ENCODE data around the gene RPL10. TPM values are rescaled to one million over a fixed set of nuclear protein-coding genes. Genes with fewer than 3 reads are reported as not detected.

RPL10 gene
- polyA plus RNA-seq (ENCODE audit: insufficient read length in 4 of 4): 1,000 to 10,000 TPM; 2,891 to 3,494 (median 3,187) TPM

DNA sequence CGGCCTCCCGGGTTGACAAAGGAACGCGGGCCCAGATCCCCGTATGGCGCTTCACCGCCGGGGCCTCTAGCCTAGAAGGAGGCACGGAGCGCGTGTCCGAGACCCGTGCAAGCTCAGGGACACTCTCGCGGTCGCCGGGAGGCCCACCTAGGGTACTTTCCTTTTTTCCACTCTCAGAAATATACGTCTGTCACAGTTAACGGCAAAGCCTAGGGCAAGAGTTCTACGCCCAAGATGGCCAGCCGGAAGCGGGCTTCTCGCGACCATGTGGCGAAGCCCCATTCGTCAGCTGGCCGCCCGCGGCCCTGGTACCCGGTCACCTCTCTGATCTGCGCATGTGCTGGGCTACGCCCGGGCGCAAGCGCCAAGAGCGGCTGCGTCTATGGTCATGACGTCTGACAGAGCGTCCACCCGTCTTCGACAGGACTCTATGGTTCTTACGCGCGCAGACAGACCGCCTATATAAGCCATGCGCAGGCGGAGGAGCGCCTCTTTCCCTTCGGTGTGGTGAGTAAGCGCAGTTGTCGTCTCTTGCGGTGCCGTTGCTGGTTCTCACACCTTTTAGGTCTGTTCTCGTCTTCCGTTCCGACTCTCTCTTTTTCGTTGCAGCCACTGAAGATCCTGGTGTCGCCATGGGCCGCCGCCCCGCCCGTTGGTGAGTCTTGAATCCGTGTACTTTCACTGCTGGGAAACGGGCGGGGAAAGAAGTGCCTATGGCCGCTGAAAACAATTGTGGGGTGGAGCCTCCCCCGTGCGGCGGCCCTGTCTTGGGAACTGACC is at the start of gene RPL10:
Gene RPL10 (plus strand): TSS at position 490 of the 780 bp plus-strand sequence. CDS start 143 bp downstream, at position 633.
- peak; percentile 84 to 87 (median 86) for DNase-seq (ENCODE audit: low read depth in 4 of 4, low spot score in 3 of 4)

DNA sequence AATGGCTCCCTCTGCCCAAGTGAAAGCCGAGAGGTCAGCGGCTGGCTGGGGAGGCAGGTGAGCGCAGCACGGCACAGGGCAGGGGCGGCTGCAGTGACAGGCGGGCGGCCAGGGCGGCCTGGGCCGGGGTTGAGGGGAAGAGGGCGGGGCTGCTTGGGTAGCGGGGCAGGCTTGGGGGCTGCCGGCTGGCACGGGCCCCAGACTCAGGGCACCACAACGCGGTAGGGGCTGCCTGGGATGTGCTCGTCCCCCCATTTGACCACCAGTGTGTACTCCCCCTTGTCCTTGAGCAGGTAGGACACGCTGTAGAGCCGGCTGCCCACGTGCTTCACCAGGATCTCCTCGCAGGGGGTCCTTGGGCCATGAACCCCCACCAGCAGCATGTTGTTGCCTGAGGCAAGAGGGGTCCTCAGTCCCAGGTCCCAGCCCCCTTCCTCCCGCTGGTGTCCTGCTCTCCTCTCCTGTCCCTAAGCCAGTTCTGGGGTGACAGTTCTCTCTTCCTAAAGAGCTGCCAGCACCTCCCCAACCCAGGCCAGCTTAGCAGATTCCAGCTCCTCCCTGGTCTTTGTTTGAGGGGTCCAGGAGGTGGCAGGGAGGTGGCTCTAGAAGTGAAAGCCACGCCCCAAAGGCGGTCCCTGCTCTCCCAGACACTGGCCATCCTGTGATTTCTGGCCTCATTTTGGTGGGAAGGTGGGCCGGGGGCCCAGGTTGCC is 49.4 kb upstream of the RPL10 start:
- DNase-seq (ENCODE audit: low read depth in 4 of 4, low spot score in 3 of 4): no peak

DNA sequence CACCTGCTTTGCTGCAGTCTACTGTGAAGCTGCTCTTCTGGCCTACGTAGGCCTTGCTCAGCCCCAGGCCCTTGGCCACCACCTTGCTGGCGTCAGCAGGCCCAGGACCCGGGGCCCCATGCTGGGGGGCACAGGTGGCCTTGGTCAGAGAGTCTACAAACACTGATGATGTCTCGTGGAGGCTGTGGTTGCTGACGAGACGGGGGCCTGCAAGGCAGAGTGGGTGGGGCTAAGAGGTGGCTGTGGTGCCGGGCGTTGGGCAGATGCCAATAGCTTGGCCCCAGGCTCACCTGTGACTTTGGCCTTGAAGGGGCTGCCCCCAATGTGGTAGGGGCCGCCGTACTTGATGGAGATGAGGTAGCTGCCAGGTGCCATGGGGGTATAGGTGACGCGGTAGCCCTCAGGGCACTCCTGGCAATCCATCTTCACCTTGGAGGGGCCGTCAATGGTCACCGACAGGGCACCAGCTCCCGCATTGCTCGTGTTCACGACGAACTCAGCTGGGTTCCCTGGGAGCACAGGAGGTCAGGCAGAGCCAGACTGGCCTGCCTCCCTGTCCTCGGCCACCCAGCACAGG is 48.7 kb upstream of the RPL10 start:
- no peak for DNase-seq (ENCODE audit: low read depth in 4 of 4, low spot score in 3 of 4)

DNA sequence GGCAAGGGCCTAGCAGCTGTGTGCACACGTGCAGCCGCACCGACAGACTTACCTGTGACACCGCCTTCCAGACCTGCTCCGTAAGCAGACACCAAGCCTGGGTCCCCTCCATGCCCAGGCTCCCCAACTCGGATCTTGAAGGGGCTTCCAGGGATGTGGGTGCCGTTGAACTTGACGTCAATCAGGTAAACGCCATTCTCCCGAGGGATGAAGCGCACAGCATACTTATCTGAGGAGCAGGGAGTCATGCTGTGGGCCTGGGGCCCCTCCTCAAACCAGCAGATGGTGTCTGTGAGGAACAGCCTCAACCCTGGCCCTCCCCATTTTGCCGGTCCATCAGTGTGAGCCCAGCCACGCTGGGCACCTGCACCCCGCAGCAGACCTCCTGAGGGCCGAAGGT is 48.2 kb upstream of the RPL10 start:
- no peak for DNase-seq (ENCODE audit: low read depth in 4 of 4, low spot score in 3 of 4)

DNA sequence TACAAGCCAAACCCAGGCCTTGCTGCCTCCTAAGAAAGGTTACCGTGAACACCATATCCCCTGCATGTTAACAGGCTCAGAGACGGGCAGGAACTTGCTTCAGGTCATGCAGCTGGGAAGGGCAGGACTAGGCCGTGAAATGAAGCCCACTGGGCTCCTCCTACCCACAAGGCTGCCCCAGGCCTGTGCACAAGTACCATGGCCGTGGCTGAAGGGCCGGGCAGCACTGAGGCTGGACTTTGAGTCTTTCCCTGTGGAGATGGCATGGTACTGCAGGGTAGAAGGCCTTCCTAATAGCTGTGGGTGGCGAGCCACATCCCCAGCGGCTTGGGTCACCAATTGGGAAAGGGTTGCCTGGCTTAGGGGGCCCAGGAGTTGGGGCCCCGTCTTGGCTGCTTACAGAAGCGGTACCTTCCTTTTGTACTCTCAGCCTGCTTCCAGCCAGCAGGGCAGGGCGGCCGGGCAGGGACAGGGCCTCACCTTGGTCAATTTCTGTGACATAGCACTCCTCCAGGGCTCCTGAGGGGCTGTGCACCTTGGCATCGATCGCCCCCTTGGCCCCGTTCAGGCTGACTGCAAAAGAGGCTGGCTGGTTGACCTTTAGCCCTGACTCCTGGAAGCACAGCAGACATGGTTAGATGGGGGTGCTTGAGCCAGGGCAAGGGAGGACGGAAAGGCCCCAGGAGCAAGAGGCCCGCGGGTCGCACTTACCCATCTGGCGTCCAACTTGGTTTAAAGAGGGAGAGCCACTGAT is 47.6 kb upstream of the RPL10 start:
- no peak for DNase-seq (ENCODE audit: low read depth in 4 of 4, low spot score in 3 of 4)

DNA sequence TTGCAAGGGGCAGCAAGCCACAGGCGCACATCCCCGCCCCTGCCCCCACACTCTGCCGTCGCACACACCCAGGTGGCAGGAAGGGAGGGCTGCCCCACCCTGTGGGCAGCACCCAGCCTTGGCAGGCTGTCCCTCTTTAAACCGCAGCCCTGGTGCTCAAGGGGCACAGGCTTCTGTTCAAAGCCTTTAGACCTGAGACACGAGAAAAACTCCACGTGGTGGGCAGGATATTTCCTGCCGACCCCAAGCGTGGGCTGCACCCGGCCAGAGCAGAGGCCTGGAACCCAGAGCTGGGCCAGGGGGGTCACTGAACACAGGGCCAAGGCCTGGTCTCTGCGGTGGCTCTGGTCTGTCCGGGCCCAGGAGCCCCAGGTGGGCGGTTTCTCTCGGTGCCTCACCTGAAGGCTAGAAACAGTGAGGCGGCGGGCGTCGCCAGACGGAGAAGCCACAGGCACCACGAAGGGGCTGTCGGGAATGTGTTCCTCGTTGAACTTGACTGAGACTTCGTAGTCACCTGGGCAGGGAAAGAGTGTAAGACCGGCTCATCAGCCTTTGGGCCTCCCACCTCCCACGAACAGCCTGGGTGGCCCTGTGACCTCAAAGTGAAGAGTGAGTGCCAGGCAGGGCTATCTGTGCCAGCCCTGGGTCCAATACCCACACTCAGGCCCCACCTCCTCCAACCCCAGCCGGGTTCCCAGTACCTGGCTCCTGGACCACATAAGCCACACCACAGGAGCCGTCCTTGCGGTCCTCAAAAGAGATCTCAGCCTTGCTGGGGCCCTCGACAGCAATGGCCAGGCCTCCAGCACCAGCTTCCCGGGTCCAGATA is 46.8 kb upstream of the RPL10 start:
- no peak for DNase-seq (ENCODE audit: low read depth in 4 of 4, low spot score in 3 of 4)

DNA sequence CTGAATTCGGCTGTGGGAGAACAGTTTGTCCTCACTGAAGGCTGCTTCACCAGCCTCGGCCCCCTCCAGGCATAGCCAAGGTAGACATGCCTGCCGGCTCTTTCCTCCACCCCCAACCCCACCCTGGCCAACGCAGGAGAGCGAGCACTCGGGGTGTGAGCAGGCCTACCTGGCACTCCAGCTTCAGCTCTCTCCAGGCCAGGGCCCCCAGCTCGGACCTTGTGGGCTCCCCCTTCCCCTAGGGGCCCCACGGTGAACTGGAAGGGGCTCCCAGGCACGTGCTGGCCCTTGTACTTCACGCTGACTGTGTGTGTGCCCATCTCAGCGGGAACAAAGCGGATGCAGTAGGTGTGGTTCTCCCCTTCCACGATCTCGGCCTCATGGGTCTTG is 46.2 kb upstream of the RPL10 start:
- DNase-seq (ENCODE audit: low read depth in 4 of 4, low spot score in 3 of 4): no peak

DNA sequence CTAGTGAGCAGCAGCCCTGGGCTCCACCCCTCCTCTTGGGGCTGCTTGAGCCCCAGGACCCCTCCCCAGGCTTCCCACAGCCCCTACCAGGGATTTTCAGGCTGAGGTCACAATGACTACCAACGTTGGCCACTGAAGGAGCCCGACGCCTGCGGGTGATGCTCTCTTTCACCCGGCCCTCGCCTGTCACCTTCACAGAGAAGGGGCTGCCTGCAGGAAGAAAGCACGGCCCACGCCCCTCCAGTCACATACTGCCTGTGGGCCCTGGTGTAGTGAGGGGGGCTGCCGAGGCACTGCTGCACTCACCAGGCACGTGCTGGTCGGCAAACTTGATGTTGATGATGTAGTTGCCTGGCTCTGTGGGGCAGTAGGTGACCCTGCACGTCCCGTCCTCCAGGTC is 45.7 kb upstream of the RPL10 start:
- DNase-seq (ENCODE audit: low read depth in 4 of 4, low spot score in 3 of 4): no peak

DNA sequence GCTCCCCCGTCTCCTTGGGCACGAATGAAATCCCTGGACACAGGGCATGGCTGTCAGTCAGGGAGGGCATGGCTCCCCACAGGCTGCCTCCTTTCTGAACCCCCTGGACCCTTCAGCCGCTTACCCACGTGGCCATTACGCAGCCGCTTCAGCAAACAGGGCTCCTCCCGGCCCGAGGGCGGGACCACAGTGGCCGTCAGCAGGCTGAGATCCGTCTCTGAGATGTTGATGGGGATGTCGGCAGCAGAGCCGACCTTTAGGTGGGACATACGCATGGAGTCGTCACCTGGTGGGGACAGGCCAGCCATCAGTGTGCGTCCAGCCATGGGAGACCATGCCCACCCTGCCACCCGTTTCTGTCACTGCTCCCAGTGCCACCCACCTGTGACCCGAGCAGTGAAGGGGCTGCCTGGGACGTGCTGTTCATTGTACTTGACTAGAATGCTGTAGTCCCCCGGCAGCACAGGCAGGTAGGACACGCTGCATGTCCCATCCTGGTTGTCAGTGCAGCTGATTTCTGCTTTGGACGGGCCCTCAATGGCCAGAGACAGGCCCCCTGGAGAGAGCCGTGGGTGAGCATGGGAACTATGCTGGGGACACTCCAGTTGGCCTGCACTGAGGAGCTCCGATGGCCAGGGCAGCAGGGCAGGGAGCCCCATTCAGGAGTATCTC is 44.9 kb upstream of the RPL10 start:
- no peak for DNase-seq (ENCODE audit: low read depth in 4 of 4, low spot score in 3 of 4)

DNA sequence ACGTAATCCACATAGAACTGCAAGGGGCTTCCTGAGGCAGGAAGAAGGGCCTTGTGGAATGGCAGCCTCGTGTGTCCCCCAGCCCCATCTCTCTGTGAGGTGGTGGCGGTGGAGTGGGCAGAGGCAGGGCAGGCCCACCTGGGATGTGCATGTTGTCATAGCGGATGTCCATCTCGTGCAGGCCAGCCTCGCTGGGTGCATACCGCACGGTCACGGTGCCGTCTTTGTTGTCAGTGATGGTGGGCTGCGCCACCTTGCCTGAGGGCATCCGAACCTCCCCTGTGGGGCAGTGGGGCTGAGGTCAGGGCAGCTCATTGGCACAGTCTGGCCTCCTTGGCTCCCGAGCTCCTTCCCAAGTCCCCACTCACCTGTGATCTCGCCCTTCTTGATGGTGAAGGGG is 44.2 kb upstream of the RPL10 start:
- no peak for DNase-seq (ENCODE audit: low read depth in 4 of 4, low spot score in 3 of 4)

DNA sequence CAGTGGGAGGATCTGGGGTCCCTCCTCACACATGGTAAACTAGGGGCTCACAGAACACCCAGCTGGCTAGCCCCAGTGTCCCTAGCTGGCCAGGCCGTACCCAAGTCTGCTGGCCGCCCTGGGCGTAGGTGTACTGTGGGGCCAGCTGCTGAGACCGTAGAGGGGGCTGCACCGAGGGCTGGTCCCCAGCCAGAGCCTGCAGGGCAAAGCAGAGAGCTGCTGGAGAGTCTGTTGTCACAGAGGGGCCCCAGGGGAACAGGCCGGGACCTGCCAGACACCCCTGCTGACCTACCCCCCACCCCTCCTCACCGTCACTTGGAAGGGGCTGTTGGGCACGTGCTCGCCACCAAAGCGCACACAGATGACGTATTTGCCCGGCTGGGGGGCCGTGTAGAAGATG is 43.7 kb upstream of the RPL10 start:
- DNase-seq (ENCODE audit: low read depth in 4 of 4, low spot score in 3 of 4): no peak

DNA sequence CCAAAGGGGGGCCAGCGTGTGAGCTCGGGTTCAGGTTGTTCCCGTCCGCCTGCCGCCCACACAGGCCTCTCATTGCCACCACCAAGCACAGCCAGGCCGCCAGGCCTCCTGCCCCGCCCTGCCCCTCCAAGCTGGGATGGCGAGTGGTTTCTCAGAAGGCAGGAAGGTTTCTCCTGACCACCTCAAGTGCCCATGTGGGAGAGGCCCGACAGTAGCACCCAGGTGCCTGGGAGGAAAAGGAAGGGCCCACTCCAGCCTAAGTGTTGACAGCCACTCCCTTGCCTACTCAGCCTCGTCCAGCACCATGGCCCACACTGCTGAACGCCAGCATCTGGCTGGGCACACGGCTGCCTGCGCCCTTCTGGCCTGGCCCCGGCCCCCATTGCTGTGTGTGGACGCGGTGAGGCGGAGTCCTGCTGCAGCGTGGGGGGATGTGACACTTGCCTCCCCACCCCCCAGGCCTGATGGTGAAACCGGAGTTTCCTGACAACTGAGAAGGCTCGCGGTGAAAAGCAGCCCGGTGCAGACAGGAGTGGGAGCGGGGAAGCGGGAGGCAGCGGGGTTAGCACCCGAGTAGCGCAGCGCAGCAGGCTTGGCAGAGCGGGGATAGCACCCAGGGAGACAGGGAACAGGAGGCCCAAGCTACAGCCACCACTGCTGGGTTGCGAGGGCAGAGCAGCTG is 42.9 kb upstream of the RPL10 start:
- no peak for DNase-seq (ENCODE audit: low read depth in 4 of 4, low spot score in 3 of 4)

DNA sequence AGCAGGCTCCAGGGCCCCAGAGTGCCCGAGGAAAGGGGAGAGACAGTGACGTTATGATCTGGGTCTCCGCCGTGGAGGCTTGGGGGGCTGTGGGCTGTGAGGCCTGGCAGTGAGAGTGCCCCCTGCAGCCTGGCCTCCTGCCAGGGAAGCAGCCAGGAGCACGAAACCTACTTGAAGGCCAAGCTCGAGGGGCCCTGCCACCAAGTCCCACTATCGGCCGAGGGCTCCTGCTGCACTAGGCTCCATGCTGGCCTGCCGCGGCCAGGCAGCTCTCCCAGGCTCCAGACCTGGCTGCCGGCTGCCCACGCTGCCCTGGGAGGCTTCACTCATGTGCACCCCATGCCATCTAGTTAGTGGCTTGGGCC is 42.4 kb upstream of the RPL10 start:
- DNase-seq (ENCODE audit: low read depth in 4 of 4, low spot score in 3 of 4): no peak

DNA sequence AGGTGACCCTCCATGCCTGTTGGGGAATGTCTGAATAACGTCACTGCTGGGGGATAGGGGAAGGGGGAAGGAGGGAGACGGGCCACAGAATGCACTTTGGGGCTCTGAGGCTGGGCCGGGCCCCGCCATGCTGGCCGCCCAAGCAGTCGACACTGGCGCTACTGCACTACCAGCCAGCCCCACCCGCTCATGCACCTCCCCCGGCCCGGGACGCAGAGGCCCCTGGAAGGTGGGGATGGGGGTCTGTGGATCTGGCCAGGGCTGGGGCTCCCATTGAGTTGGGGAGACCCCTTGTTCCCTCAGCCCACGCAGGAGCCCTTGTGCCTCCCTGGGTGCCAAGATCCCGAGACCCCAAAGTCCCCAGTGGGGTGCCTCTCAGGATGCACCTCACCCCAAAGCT is 41.6 kb upstream of the RPL10 start:
- DNase-seq (ENCODE audit: low read depth in 4 of 4, low spot score in 3 of 4): no peak

DNA sequence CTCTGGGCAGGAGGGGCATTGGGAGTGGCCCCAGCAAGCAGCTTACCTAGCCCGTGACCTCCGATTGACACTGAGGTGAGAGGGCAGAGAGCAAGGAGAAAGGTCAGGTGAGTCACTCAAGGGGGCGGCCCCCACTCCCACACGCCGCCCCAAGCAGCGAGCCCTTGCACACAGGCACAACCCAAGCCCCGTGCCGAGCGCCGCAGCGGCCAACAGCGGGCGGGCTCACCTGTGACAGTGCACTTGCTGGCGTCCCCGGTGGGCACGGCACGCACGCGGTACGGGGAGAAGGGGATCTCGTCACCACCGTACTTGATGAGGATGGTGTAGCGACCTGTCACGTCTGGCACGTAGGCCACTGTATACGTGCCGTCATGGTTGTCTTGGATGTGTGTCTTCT is 41.0 kb upstream of the RPL10 start:
- DNase-seq (ENCODE audit: low read depth in 4 of 4, low spot score in 3 of 4): no peak

DNA sequence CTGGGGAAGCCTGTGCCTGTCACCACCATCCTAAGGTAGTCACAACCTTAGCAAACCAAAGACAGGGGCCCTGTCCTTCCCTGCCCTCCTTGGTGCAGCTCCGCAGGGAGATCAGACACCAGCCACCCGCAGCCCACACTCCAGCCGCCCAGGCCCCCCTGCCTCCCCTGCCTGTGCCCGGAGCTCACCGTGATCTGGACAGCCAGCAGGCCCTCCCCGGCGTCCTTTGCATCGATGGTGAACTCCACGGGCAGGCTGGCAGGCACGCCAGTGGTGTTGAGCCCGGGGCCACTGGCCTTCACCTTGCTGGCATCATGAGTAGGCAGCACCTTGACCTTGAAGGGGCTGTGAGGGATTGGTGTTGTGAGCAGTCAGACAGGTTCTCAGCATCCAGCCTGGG is 40.2 kb upstream of the RPL10 start:
- DNase-seq (ENCODE audit: low read depth in 4 of 4, low spot score in 3 of 4): no peak

DNA sequence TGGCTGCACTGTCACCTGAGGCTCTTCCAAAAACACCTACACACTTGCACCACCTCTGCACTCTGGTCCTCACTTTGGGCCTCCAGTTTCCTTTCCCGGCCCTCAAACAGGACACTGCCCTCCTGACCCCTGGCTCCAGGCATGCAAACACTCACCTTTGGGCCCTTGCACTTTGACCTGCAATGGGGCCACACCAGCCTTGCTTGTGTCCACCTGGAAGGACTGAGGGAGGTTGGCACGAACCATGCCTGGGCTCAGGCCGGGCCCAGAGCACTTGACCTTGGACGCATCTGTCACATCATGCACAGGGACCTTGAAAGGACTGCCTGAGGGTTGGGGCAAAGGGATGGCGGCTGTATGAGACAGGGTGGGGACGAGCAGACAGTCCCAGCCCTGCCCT is 39.3 kb upstream of the RPL10 start:
- no peak for DNase-seq (ENCODE audit: low read depth in 4 of 4, low spot score in 3 of 4)

DNA sequence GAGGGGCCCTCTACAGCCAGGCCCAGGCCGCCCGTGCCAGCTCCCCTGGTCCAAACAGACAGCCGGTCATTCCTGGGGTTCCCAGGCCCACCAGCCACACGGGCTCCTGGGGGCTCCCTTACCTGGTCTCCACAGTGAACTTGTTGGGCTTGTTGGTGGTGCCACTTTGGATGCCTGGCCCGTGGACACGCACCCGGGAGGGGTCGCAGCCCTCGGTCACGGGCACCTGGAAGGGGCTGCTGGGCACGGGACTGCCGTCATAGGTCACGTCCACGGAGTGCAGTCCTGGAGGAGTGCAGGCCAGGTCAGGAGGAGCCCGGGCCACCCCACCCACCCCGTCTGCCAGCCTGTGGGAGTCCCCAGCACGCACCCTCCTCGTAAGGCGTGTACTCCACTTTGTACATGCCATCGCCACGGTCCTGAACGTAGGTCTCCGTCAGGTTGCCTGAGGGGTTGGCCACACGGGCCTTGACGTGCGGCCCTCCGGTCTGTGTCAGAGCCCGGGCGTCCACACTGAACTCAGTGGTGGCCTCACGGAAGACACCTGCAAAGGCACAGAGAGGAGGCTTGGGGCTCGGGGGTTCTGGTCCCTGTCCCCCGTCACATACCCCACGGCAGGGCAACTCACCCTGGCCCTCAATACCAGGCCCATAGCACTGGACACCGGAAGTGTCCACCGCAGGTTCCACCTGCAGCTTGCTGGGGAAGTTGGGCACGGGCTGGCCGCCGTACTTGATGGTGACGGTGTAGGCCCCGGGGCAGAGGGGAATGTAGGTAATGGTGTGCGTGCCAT is 38.6 kb upstream of the RPL10 start:
- DNase-seq (ENCODE audit: low read depth in 4 of 4, low spot score in 3 of 4): no peak

Measured in left renal pelvis (tissue), 4 donors.